T-helper 2 cell treated with Interferon-gamma antibody and Interleukin-4, amounts not matched to agents 5 μg/mL and 100 μg/mL, for 36 hours (primary cell): Measurements from ENCODE around the gene CPED1.
"Not testable (repeated sequence)": the region's sequence is repeated elsewhere in the genome, so short reads cannot be mapped to it uniquely, and the experiment has no call there.

ENCODE experiments used
- DNase-seq: peaks from one replicate; pipeline ENCODE4 v3.0.0; 2021; ENCODE audit warnings: low spot score
- H3K27ac Mint-ChIP-seq: one replicate; pipeline ENCODE4 v1.8.0; 2021; ENCODE audit warnings: mild to moderate bottlenecking, mixed read lengths
- H3K27me3 Mint-ChIP-seq: one replicate; pipeline ENCODE4 v1.8.0; 2021; ENCODE audit warnings: low read depth, mixed read lengths
- H3K36me3 Mint-ChIP-seq: one replicate; pipeline ENCODE4 v1.8.0; 2021; ENCODE audit warnings: low read depth, mixed read lengths
- H3K4me1 Mint-ChIP-seq: one replicate; pipeline ENCODE4 v1.8.0; 2021; ENCODE audit warnings: low read depth, mixed read lengths
- H3K4me3 Mint-ChIP-seq: one replicate; pipeline ENCODE4 v1.8.0; 2022; ENCODE audit warnings: mild to moderate bottlenecking, moderate library complexity, mixed read lengths
- H3K9me3 Mint-ChIP-seq: one replicate; pipeline ENCODE4 v1.8.0; 2021; ENCODE audit warnings: mixed read lengths

Gene CPED1

GRCh38 chr7:121301446-121302213 lies 313.1 kb downstream of the CPED1 start:
- Mint-ChIP-seq H3K4me1 (peaks cover 2% of the 10 kb centered on the region), H3K36me3 (no peaks in the 10 kb centered on the region), H3K4me3 (no peak overlapping the region), H3K27me3 (peaks cover 4% of the 10 kb centered on the region), H3K9me3 (no peaks in the 10 kb centered on the region), H3K27ac (no peak overlapping the region)
- no peak for DNase-seq

GRCh38 chr7:121302214-121302745 lies 313.8 kb downstream of the CPED1 start:
- no peak for DNase-seq

GRCh38 chr7:121303422-121304101 lies 315.1 kb downstream of the CPED1 start:
- H3K27ac Mint-ChIP-seq, result no peak overlapping the region
- H3K36me3 Mint-ChIP-seq, result no peaks in the 10 kb centered on the region

More at GRCh38 chr7:121302214-121302745, 313.8 kb downstream of the CPED1 start:
- H3K36me3 Mint-ChIP-seq, result no peaks in the 10 kb centered on the region
- no peaks in the 10 kb centered on the region for H3K9me3 Mint-ChIP-seq
- H3K27me3 Mint-ChIP-seq, result peaks cover 4% of the 10 kb centered on the region
- no peak overlapping the region for H3K4me3 Mint-ChIP-seq
- no peak overlapping the region for H3K27ac Mint-ChIP-seq
- H3K4me1 Mint-ChIP-seq, result peaks cover 2% of the 10 kb centered on the region

GRCh38 chr7:121304102-121304658 lies 315.7 kb downstream of the CPED1 start:
- H3K27me3 Mint-ChIP-seq, result peaks cover 5% of the 10 kb centered on the region
- H3K9me3 Mint-ChIP-seq, result no peaks in the 10 kb centered on the region
- H3K4me1 Mint-ChIP-seq, result peaks cover 2% of the 10 kb centered on the region
- no peaks in the 10 kb centered on the region for H3K36me3 Mint-ChIP-seq
- no peak for DNase-seq
- no peak overlapping the region for H3K4me3 Mint-ChIP-seq
- no peak overlapping the region for H3K27ac Mint-ChIP-seq

More at GRCh38 chr7:121303422-121304101, 315.1 kb downstream of the CPED1 start:
- Mint-ChIP-seq H3K4me3 (no peak overlapping the region), H3K27me3 (peaks cover 4% of the 10 kb centered on the region), H3K9me3 (no peaks in the 10 kb centered on the region), H3K4me1 (peaks cover 2% of the 10 kb centered on the region)
- no peak for DNase-seq

GRCh38 chr7:121305109-121305508 lies 316.6 kb downstream of the CPED1 start:
- Mint-ChIP-seq H3K27me3 (peaks cover 8% of the 10 kb centered on the region), H3K36me3 (no peaks in the 10 kb centered on the region), H3K4me3 (no peak overlapping the region), H3K4me1 (peaks cover 2% of the 10 kb centered on the region), H3K9me3 (no peaks in the 10 kb centered on the region), H3K27ac (no peak overlapping the region)
- DNase-seq, result no peak

- H3K27me3 Mint-ChIP-seq, result peaks cover 5% of the 10 kb centered on the region
- no peaks in the 10 kb centered on the region for H3K36me3 Mint-ChIP-seq
- H3K4me3 Mint-ChIP-seq, result no peak overlapping the region
- H3K4me1 Mint-ChIP-seq, result peaks cover 2% of the 10 kb centered on the region
- no peaks in the 10 kb centered on the region for H3K9me3 Mint-ChIP-seq
- DNase-seq, result no peak
- H3K27ac Mint-ChIP-seq, result no peak overlapping the region
Observed at GRCh38 chr7:121306565-121306964, 318.1 kb downstream of the CPED1 start.

GRCh38 chr7:121307021-121307574 lies 318.6 kb downstream of the CPED1 start:
- H3K4me1 Mint-ChIP-seq, result peaks cover 2% of the 10 kb centered on the region
- H3K27me3 Mint-ChIP-seq, result peaks cover 8% of the 10 kb centered on the region
- no peaks in the 10 kb centered on the region for H3K36me3 Mint-ChIP-seq
- DNase-seq, result no peak
- no peaks in the 10 kb centered on the region for H3K9me3 Mint-ChIP-seq
- no peak overlapping the region for H3K4me3 Mint-ChIP-seq
- H3K27ac Mint-ChIP-seq, result no peak overlapping the region

GRCh38 chr7:121313220-121313792 lies 324.8 kb downstream of the CPED1 start:
- Mint-ChIP-seq H3K9me3 (no peaks in the 10 kb centered on the region), H3K36me3 (no peaks in the 10 kb centered on the region), H3K4me3 (no peak overlapping the region), H3K4me1 (no peaks in the 10 kb centered on the region), H3K27me3 (peaks cover 18% of the 10 kb centered on the region), H3K27ac (no peak overlapping the region)
- no peak for DNase-seq

- Mint-ChIP-seq H3K9me3 (no peaks in the 10 kb centered on the region), H3K27ac (no peak overlapping the region), H3K27me3 (peaks cover 15% of the 10 kb centered on the region), H3K4me3 (no peak overlapping the region), H3K4me1 (no peaks in the 10 kb centered on the region), H3K36me3 (no peaks in the 10 kb centered on the region)
- no peak for DNase-seq
Observed at GRCh38 chr7:121313793-121314676, 325.5 kb downstream of the CPED1 start.

- not testable (repeated sequence) for H3K4me3 Mint-ChIP-seq, H3K4me1 Mint-ChIP-seq, DNase-seq, H3K36me3 Mint-ChIP-seq, H3K27ac Mint-ChIP-seq, H3K9me3 Mint-ChIP-seq
- peaks cover 12% of the 10 kb centered on the region for H3K27me3 Mint-ChIP-seq
Observed at GRCh38 chr7:121315170-121315569, 326.7 kb downstream of the CPED1 start.

GRCh38 chr7:121322460-121322859 lies 333.9 kb downstream of the CPED1 start:
- H3K27me3 Mint-ChIP-seq, result peaks cover 27% of the 10 kb centered on the region
- H3K36me3 Mint-ChIP-seq, result no peaks in the 10 kb centered on the region
- H3K4me1 Mint-ChIP-seq, result no peaks in the 10 kb centered on the region
- DNase-seq, result no peak
- no peak overlapping the region for H3K4me3 Mint-ChIP-seq
- no peaks in the 10 kb centered on the region for H3K9me3 Mint-ChIP-seq
- H3K27ac Mint-ChIP-seq, result no peak overlapping the region

- Mint-ChIP-seq H3K4me1 (peaks cover 3% of the 10 kb centered on the region), H3K36me3 (no peaks in the 10 kb centered on the region), H3K4me3 (no peak overlapping the region), H3K27me3 (peaks cover 40% of the 10 kb centered on the region), H3K9me3 (no peaks in the 10 kb centered on the region), H3K27ac (no peak overlapping the region)
- no peak for DNase-seq
Observed at GRCh38 chr7:121323515-121324302, 335.2 kb downstream of the CPED1 start.
